HG02885 (cell line): ENCODE data around the gene IFI27L1.
"Not testable (repeated sequence)": the region's sequence is repeated elsewhere in the genome, so short reads cannot be mapped to it uniquely, and the experiment has no call there.

ENCODE experiments used
- ATAC-seq: cut with Tn5 transposase; IDR thresholded peaks from one replicate; pipeline ENCODE4 v1.9.1; 2021; ENCODE audit warnings: mild to moderate bottlenecking; ENCODE audit not compliant: unreplicated experiment, poor library complexity

IFI27L1 gene

GRCh38 chr14:94047581-94047980, 33.5 kb upstream of the IFI27L1 start:
- no peak for ATAC-seq

- no peak for ATAC-seq
These were observed 32.2 kb upstream of the IFI27L1 start for GRCh38 chr14:94048691-94049624.

GRCh38 chr14:94049625-94050023, 31.5 kb upstream of the IFI27L1 start:
- ATAC-seq: no peak

- no peak for ATAC-seq
These were observed 30.8 kb upstream of the IFI27L1 start for GRCh38 chr14:94050231-94050880.

- ATAC-seq: no peak
These were observed 30.0 kb upstream of the IFI27L1 start for GRCh38 chr14:94051115-94051514.

- no peak for ATAC-seq
These were observed 29.3 kb upstream of the IFI27L1 start for GRCh38 chr14:94051779-94052178.

GRCh38 chr14:94052199-94052598, 28.9 kb upstream of the IFI27L1 start:
- no peak for ATAC-seq

- no peak for ATAC-seq
These were observed 28.4 kb upstream of the IFI27L1 start for GRCh38 chr14:94052662-94053061.

GRCh38 chr14:94054401-94054800, 26.7 kb upstream of the IFI27L1 start:
- ATAC-seq: no peak

GRCh38 chr14:94054936-94055335, 26.2 kb upstream of the IFI27L1 start:
- no peak for ATAC-seq

GRCh38 chr14:94056579-94057308, 24.4 kb upstream of the IFI27L1 start:
- ATAC-seq: peak; percentile 89

- peak; percentile 40 for ATAC-seq
These were observed 22.9 kb upstream of the IFI27L1 start for GRCh38 chr14:94058128-94058673.

- ATAC-seq: no peak
These were observed 22.4 kb upstream of the IFI27L1 start for GRCh38 chr14:94058674-94059138.

GRCh38 chr14:94059998-94060397, 21.1 kb upstream of the IFI27L1 start:
- no peak for ATAC-seq

- no peak for ATAC-seq
These were observed 18.7 kb upstream of the IFI27L1 start for GRCh38 chr14:94062344-94062940.

- ATAC-seq: no peak
These were observed 14.9 kb upstream of the IFI27L1 start for GRCh38 chr14:94066089-94066676.

- ATAC-seq: not testable (repeated sequence)
These were observed 9.0 kb upstream of the IFI27L1 start for GRCh38 chr14:94072076-94072475.

GRCh38 chr14:94074534-94074933, 6.6 kb upstream of the IFI27L1 start:
- no peak for ATAC-seq

- no peak for ATAC-seq
These were observed 6.1 kb upstream of the IFI27L1 start for GRCh38 chr14:94075008-94075407.
